Measurements from ENCODE around the gene BPIFA3. TPM values are rescaled to one million over a fixed set of nuclear protein-coding genes. Genes with fewer than 3 reads are reported as not detected.

The BPIFA3 gene
- polyA plus RNA-seq, 4 donors: not detected

- no peak overlapping the region for H3K4me3 ChIP-seq (ENCODE audit: low read depth in 1 of 3, low read length in 3 of 3)
- WGBS, 3 donors: 54 to 71% (median 65%) methylated on average over 13 of the region's 13 CpGs
- DNase-seq (no peak), FAIRE-seq (no peak)
- no peaks in the 10 kb centered on the region for H3K4me1 ChIP-seq (ENCODE audit: control insufficient read depth in 3 of 3, insufficient read depth in 2 of 3, low read depth in 1 of 3, low read length in 2 of 3)
- no peaks in the 10 kb centered on the region for H3K9me3 ChIP-seq (ENCODE audit: control insufficient read depth in 2 of 2, insufficient read depth in 1 of 2, low read depth in 1 of 2, low read length in 1 of 2)
- no peaks in the 10 kb centered on the region for H3K36me3 ChIP-seq (ENCODE audit: control insufficient read depth in 3 of 3, insufficient read depth in 2 of 3, low read depth in 1 of 3, low read length in 3 of 3)
- no peaks in the 10 kb centered on the region for H3K27me3 ChIP-seq (ENCODE audit: control insufficient read depth in 3 of 3, insufficient read depth in 3 of 3, low read length in 3 of 3)
- no peak overlapping the region for H3K27ac ChIP-seq (ENCODE audit: low read depth in 1 of 3, low read length in 2 of 3)
These were observed 56.1 kb downstream of the BPIFA3 start for GRCh38 chr20:33273117-33273851.

- Histone ChIP-seq H3K36me3 (ENCODE audit: control insufficient read depth in 3 of 3, insufficient read depth in 2 of 3, low read depth in 1 of 3, low read length in 3 of 3) (no peaks in the 10 kb centered on the region), H3K4me1 (ENCODE audit: control insufficient read depth in 3 of 3, insufficient read depth in 2 of 3, low read depth in 1 of 3, low read length in 2 of 3) (no peaks in the 10 kb centered on the region), H3K9me3 (ENCODE audit: control insufficient read depth in 2 of 2, insufficient read depth in 1 of 2, low read depth in 1 of 2, low read length in 1 of 2) (no peaks in the 10 kb centered on the region), H3K27ac (ENCODE audit: low read depth in 1 of 3, low read length in 2 of 3) (no peak overlapping the region), H3K27me3 (ENCODE audit: control insufficient read depth in 3 of 3, insufficient read depth in 3 of 3, low read length in 3 of 3) (no peaks in the 10 kb centered on the region), H3K4me3 (ENCODE audit: low read depth in 1 of 3, low read length in 3 of 3) (no peak overlapping the region)
- FAIRE-seq: no peak
- DNase-seq: no peak
- 72 to 80% (median 72%) methylated on average over 8 of the region's 8 CpGs for WGBS, 3 donors
These were observed 58.1 kb downstream of the BPIFA3 start for GRCh38 chr20:33275215-33275614.

- H3K9me3 ChIP-seq (ENCODE audit: control insufficient read depth in 2 of 2, insufficient read depth in 1 of 2, low read depth in 1 of 2, low read length in 1 of 2): no peaks in the 10 kb centered on the region
- DNase-seq: no peak
- 55 to 60% (median 55%) methylated on average over 3 of the region's 3 CpGs for WGBS, 3 donors
These were observed 58.7 kb downstream of the BPIFA3 start for GRCh38 chr20:33275871-33276270.

GRCh38 chr20:33276303-33277113, 59.4 kb downstream of the BPIFA3 start:
- Histone ChIP-seq H3K27me3 (ENCODE audit: control insufficient read depth in 3 of 3, insufficient read depth in 3 of 3, low read length in 3 of 3) (no peaks in the 10 kb centered on the region), H3K4me3 (ENCODE audit: low read depth in 1 of 3, low read length in 3 of 3) (no peak overlapping the region), H3K9me3 (ENCODE audit: control insufficient read depth in 2 of 2, insufficient read depth in 1 of 2, low read depth in 1 of 2, low read length in 1 of 2) (no peaks in the 10 kb centered on the region), H3K4me1 (ENCODE audit: control insufficient read depth in 3 of 3, insufficient read depth in 2 of 3, low read depth in 1 of 3, low read length in 2 of 3) (no peaks in the 10 kb centered on the region), H3K36me3 (ENCODE audit: control insufficient read depth in 3 of 3, insufficient read depth in 2 of 3, low read depth in 1 of 3, low read length in 3 of 3) (no peaks in the 10 kb centered on the region), H3K27ac (ENCODE audit: low read depth in 1 of 3, low read length in 2 of 3) (no peak overlapping the region)
- DNase-seq: no peak
- 77 to 84% (median 82%) methylated on average over 11 to 12 of the region's 12 CpGs for WGBS, 3 donors
- no peak for FAIRE-seq

More at GRCh38 chr20:33275871-33276270, 58.7 kb downstream of the BPIFA3 start:
- Histone ChIP-seq H3K4me3 (ENCODE audit: low read depth in 1 of 3, low read length in 3 of 3) (no peak overlapping the region), H3K27me3 (ENCODE audit: control insufficient read depth in 3 of 3, insufficient read depth in 3 of 3, low read length in 3 of 3) (no peaks in the 10 kb centered on the region), H3K36me3 (ENCODE audit: control insufficient read depth in 3 of 3, insufficient read depth in 2 of 3, low read depth in 1 of 3, low read length in 3 of 3) (no peaks in the 10 kb centered on the region), H3K4me1 (ENCODE audit: control insufficient read depth in 3 of 3, insufficient read depth in 2 of 3, low read depth in 1 of 3, low read length in 2 of 3) (no peaks in the 10 kb centered on the region), H3K27ac (ENCODE audit: low read depth in 1 of 3, low read length in 2 of 3) (no peak overlapping the region)
- no peak for FAIRE-seq

Other genes starting within 250 kb of the BPIFA3 start
- gene SUN5, start 212.9 kb upstream of the BPIFA3 start, polyA plus RNA-seq: not detected
- gene BPIFB2, start 209.6 kb upstream of the BPIFA3 start, polyA plus RNA-seq: not detected
- under 1 TPM in 1 of 4 donors, not detected in 3; 0.09 TPM for gene BPIFB6, start 185.7 kb upstream of the BPIFA3 start, polyA plus RNA-seq
- not detected for gene BPIFB3, start 163.4 kb upstream of the BPIFA3 start, polyA plus RNA-seq
- gene BPIFB4, start 137.7 kb upstream of the BPIFA3 start, polyA plus RNA-seq: under 1 TPM in 1 of 4 donors, not detected in 3; 0.13 TPM
- gene BPIFA2, start 49.2 kb upstream of the BPIFA3 start, polyA plus RNA-seq: not detected
- under 1 TPM in 1 of 4 donors, not detected in 3; 0.67 TPM for gene BPIFA1, start 18.6 kb downstream of the BPIFA3 start, polyA plus RNA-seq
- gene BPIFB1, start 65.9 kb downstream of the BPIFA3 start, polyA plus RNA-seq: 1 to 10 TPM in 1 of 4 donors, not detected in 3; 1.3 TPM
- gene CDK5RAP1, start 184.2 kb downstream of the BPIFA3 start, polyA plus RNA-seq: 10 to 100 TPM; 30.0 to 32.0 (median 30.3) TPM
- gene SNTA1, start 226.4 kb downstream of the BPIFA3 start, polyA plus RNA-seq: 10 to 100 TPM in 2 of 4 donors, 1 to 10 TPM in 2; 8.3 to 15.4 (median 11.5) TPM

All from small intestine (tissue), 7 donors.